CD4-positive, alpha-beta T cell treated with Interleukin-6 at 100 ng/mL for 8 hours (primary cell): ENCODE measurements around the gene CREM.

Source experiments
- DNase-seq: peaks from one replicate; pipeline ENCODE4 v3.0.0-alpha.2; 2020; ENCODE audit warnings: mixed read lengths, low spot score

Gene CREM

GRCh38 chr10:35136263-35136815 is 9.7 kb downstream of the CREM start:
- no peak for DNase-seq

GRCh38 chr10:35140126-35140525 is 13.5 kb downstream of the CREM start:
- no peak for DNase-seq

GRCh38 chr10:35140727-35141126 is 14.1 kb downstream of the CREM start:
- DNase-seq = no peak

- no peak for DNase-seq
These were observed 23.7 kb downstream of the CREM start for GRCh38 chr10:35150308-35150707.

- no peak for DNase-seq
These were observed 26.3 kb downstream of the CREM start for GRCh38 chr10:35152992-35153391.

- no peak for DNase-seq
These were observed 27.1 kb downstream of the CREM start for GRCh38 chr10:35153716-35154115.

- no peak for DNase-seq
These were observed 34.1 kb downstream of the CREM start for GRCh38 chr10:35160743-35161142.

- no peak for DNase-seq
These were observed 35.3 kb downstream of the CREM start for GRCh38 chr10:35161906-35162305.

GRCh38 chr10:35165136-35165535 is 38.5 kb downstream of the CREM start:
- DNase-seq = no peak

GRCh38 chr10:35165811-35166210 is 39.2 kb downstream of the CREM start:
- DNase-seq = no peak

- no peak for DNase-seq
These were observed 40.0 kb downstream of the CREM start for GRCh38 chr10:35166607-35167006.

- no peak for DNase-seq
These were observed 40.7 kb downstream of the CREM start for GRCh38 chr10:35167342-35167741.

GRCh38 chr10:35172146-35172545 is 45.5 kb downstream of the CREM start:
- no peak for DNase-seq

GRCh38 chr10:35172574-35172973 is 45.9 kb downstream of the CREM start:
- no peak for DNase-seq

GRCh38 chr10:35178331-35178730 is 51.7 kb downstream of the CREM start:
- DNase-seq = no peak

- DNase-seq = no peak
These were observed 56.2 kb downstream of the CREM start for GRCh38 chr10:35182631-35183510.

- DNase-seq = no peak
These were observed 58.0 kb downstream of the CREM start for GRCh38 chr10:35184527-35185171.

- DNase-seq = no peak
These were observed 58.8 kb downstream of the CREM start for GRCh38 chr10:35185260-35186034.

GRCh38 chr10:35188954-35189353 is 62.3 kb downstream of the CREM start:
- no peak for DNase-seq

GRCh38 chr10:35191523-35191922 is 64.9 kb downstream of the CREM start:
- no peak for DNase-seq

GRCh38 chr10:35192645-35193249 is 66.1 kb downstream of the CREM start:
- no peak for DNase-seq

- DNase-seq = no peak
These were observed 67.8 kb downstream of the CREM start for GRCh38 chr10:35194471-35194870.
